HEK293T (cell line): ENCODE data around the gene DGAT2.

Experiments used
- BHLHE40 ChIP-seq: fragments of 450-650 bp; IDR thresholded peaks from 2 replicates; pipeline ENCODE4 v1.6.1; 2016; ENCODE audit warnings: mild to moderate bottlenecking, moderate library complexity, borderline replicate concordance
- CTBP1 ChIP-seq: fragments of 450-650 bp; IDR thresholded peaks from 2 replicates; pipeline ENCODE4 v1.6.1; 2016; ENCODE audit warnings: borderline replicate concordance
- FOXM1 ChIP-seq: fragments of 450-650 bp; IDR thresholded peaks from 2 replicates; pipeline ENCODE4 v1.6.1; 2017; ENCODE audit warnings: mild to moderate bottlenecking, borderline replicate concordance
- HDGF ChIP-seq: fragments of 450-650 bp; IDR thresholded peaks from 2 replicates; pipeline ENCODE4 v1.6.1; 2017; ENCODE audit warnings: antibody characterized with exemption, borderline replicate concordance
- SUZ12 ChIP-seq: fragments of 450-650 bp; IDR thresholded peaks from 2 replicates; pipeline ENCODE4 v1.6.1; 2016; ENCODE audit warnings: mild to moderate bottlenecking
- TARDBP ChIP-seq: fragments of 450-650 bp; IDR thresholded peaks from 2 replicates; pipeline ENCODE4 v1.6.1; 2016
- ZNF384 ChIP-seq: fragments of 450-650 bp; IDR thresholded peaks from 2 replicates; pipeline ENCODE4 v1.6.1; 2016

DNA sequence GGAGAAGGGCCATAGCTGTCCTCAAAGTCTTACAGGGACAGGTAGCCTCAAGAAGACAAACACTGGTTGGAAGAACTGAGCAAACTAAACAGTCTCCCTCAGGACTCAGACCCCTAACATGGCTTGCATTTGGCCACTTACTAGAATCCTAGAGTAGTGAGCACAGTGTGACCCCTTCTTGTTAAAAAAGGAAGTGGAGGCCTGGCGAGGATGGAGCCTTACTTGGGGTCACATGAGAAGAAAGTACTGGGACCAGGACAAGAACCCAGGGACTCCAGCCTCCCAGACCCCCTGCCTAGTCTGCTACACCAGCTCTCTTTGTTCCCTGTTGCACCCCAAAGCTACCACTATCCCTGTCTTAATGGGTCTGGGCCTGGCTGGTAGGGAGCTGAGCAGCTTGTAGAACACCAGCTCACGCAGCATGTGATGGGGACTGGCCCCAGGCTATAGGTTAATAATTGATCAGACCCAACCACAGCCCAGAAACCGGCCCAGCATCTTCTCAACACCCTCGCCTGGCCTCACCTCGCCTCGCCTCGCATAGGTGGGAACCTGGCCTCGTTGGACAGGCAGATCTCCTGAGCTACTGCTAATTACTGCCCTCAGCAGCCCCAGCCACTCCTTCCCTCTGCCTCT, 17.6 kb downstream of the DGAT2 start:
- TF ChIP-seq SUZ12 = no peak
- no peak for TF ChIP-seq HDGF
- no peak for TF ChIP-seq BHLHE40
- TF ChIP-seq TARDBP = no peak
- no peak for TF ChIP-seq FOXM1
- TF ChIP-seq ZNF384 = no peak
- no peak for TF ChIP-seq CTBP1
